PC-3 (cell line): ENCODE results near the gene STAT3. TPM values are rescaled to one million over a fixed set of nuclear protein-coding genes. Genes with fewer than 3 reads are reported as not detected.

Experiments used
- ATAC-seq: fragments of 200-7000 bp; cut with Tn5 transposase; 2 replicates; pipeline ENCODE4 v1.9.1; 2020; ENCODE audit warnings: mild to moderate bottlenecking, moderate library complexity
- BruUV-seq: library from RNA; stranded (reverse); fragments of 400-500 nt; replicated peaks from 2 replicates; lab custom pipeline; 2021; lab: Mats Ljungman, UMichigan
- CTCF ChIA-PET: fragments of 300-600 bp; sonication (Branson Sonifier 250); formaldehyde crosslinking; loops from one replicate; lab custom pipeline; 2022; ENCODE audit warnings: antibody characterized with exemption; lab: Charles Lee
- POLR2A ChIA-PET: fragments of 300-600 bp; sonication (Branson Sonifier 250); formaldehyde crosslinking; loops from one replicate; lab custom pipeline; 2022; ENCODE audit warnings: antibody characterized with exemption; ENCODE audit not compliant: unreplicated experiment; lab: Charles Lee
- DNase-seq: peaks from one replicate; pipeline ENCODE4 v3.0.0-alpha.2; 2015
- H2AFZ ChIP-seq: fragments of 300-600 bp; sonication (generic); 2 replicates; pipeline ENCODE4 v1.6.0; 2016; ENCODE audit warnings: antibody characterized with exemption, low read length
- H3F3A ChIP-seq: fragments of 300-600 bp; sonication (generic); one replicate; pipeline ENCODE4 v1.6.0; 2017; ENCODE audit warnings: antibody characterized with exemption, low read length, control low read depth, mild to moderate bottlenecking; ENCODE audit not compliant: unreplicated experiment
- H3K27ac ChIP-seq: fragments of 300-600 bp; sonication (generic); 2 replicates; pipeline ENCODE4 v1.5.1; 2016; ENCODE audit warnings: mild to moderate bottlenecking, low read length
- H3K27me3 ChIP-seq: fragments of 300-600 bp; sonication (generic); 2 replicates; pipeline ENCODE4 v1.6.1; 2016; ENCODE audit warnings: low read length, mixed read lengths
- H3K36me3 ChIP-seq: fragments of 300-600 bp; sonication (generic); 2 replicates; pipeline ENCODE4 v1.6.1; 2016; ENCODE audit warnings: low read depth, mixed run types, low read length, mixed read lengths
- H3K4me1 ChIP-seq: fragments of 300-600 bp; sonication (generic); 2 replicates; pipeline ENCODE4 v1.5.1; 2016; ENCODE audit warnings: low read length; ENCODE audit not compliant: insufficient read depth
- H3K4me2 ChIP-seq: fragments of 300-600 bp; sonication (generic); 2 replicates; pipeline ENCODE4 v1.6.0; 2016; ENCODE audit warnings: low read length
- H3K4me3 ChIP-seq: fragments of 300-600 bp; sonication (generic); 2 replicates; pipeline ENCODE4 v1.5.1; 2016; ENCODE audit warnings: mild to moderate bottlenecking, low read length, mixed read lengths
- H3K79me2 ChIP-seq: fragments of 300-600 bp; sonication (generic); 2 replicates; pipeline ENCODE4 v1.6.1; 2017; ENCODE audit warnings: low read length, mixed read lengths
- H3K9ac ChIP-seq: fragments of 300-600 bp; sonication (generic); 2 replicates; pipeline ENCODE4 v1.6.0; 2016; ENCODE audit warnings: mild to moderate bottlenecking, low read length
- H3K9me2 ChIP-seq: fragments of 300-600 bp; sonication (generic); replicated peaks from 2 replicates; pipeline ENCODE4 v1.6.1; 2016; ENCODE audit warnings: mixed run types, low read length, mixed read lengths
- H3K9me3 ChIP-seq: fragments of 300-600 bp; sonication (generic); 2 replicates; pipeline ENCODE4 v1.6.1; 2016; ENCODE audit warnings: low read length, mixed read lengths
- H4K20me1 ChIP-seq: fragments of 300-600 bp; sonication (generic); 2 replicates; pipeline ENCODE4 v1.6.1; 2016; ENCODE audit warnings: low read length, mixed read lengths
- EZH2 ChIP-seq: fragments of 300-600 bp; sonication (generic); IDR thresholded peaks from one replicate; pipeline ENCODE4 v1.6.1; 2017; ENCODE audit warnings: antibody characterized with exemption, mild to moderate bottlenecking, low read length; ENCODE audit not compliant: unreplicated experiment
- EZH2phosphoT487 ChIP-seq: fragments of 300-600 bp; sonication (generic); IDR thresholded peaks from 2 replicates; pipeline ENCODE4 v1.6.1; 2018; ENCODE audit warnings: mild to moderate bottlenecking, antibody characterized with exemption, low read length, borderline replicate concordance
- intact Hi-C: fragments of 100-400 bp; cut with micrococcal nuclease; formaldehyde crosslinking; loops from 2 replicates; pipeline ENCODE4 v1.9.0; 2023
- total RNA-seq: library from RNA; depleted of rRNA; stranded (reverse); fragments of >200 nt; gene quantifications from 2 replicates; pipeline ENCODE4 v1.2.3, GENCODE V29; 2014
- TF ChIP-seq, protein P1 (sequence below): fragments of 300-600 bp; sonication (generic); conservative IDR thresholded peaks from 2 replicates; pipeline ENCODE4 v1.5.1; 2017; ENCODE audit warnings: antibody characterized with exemption, low read depth, mild to moderate bottlenecking, low read length

Gene STAT3
- total RNA-seq, 1 experiment from 2014 or later, result not detected

DNA sequence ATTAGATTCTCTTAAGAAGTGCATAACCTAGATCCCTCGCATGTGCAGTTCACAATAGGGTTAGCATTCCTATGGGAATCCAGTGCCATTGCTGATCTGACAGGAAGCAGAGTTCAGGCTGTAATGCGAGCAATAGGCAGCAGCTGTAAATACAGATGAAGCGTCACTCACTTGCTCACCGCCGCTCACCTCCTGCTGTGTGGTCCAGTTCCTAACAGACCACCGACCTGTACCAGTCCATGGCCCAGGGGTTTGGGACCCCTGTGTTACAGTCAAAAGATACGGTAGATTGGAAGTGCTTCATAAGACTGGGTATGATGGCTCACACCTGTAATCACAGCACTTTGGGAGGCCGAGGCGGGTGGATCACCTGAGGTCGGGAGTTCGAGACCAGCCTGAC is 97.1 kb downstream of the STAT3 start:
- Histone ChIP-seq H3F3A (no peaks in the 10 kb centered on the region), H3K27ac (no peak overlapping the region), H4K20me1 (no peaks in the 10 kb centered on the region), H3K9ac (no peak overlapping the region), H3K9me3 (no peaks in the 10 kb centered on the region), H2AFZ (no peak overlapping the region), H3K4me2 (no peak overlapping the region), H3K4me1 (no peaks in the 10 kb centered on the region), H3K27me3 (no peaks in the 10 kb centered on the region), H3K4me3 (no peak overlapping the region), H3K79me2 (no peaks in the 10 kb centered on the region), H3K36me3 (no peaks in the 10 kb centered on the region), H3K9me2 (no peaks in the 10 kb centered on the region)
- ChIA-PET CTCF (no interaction called here), POLR2A (no interaction called here)
- no peak for TF ChIP-seq EZH2
- no peak for TF ChIP-seq EZH2phosphoT487
- TF ChIP-seq, protein P1, sequence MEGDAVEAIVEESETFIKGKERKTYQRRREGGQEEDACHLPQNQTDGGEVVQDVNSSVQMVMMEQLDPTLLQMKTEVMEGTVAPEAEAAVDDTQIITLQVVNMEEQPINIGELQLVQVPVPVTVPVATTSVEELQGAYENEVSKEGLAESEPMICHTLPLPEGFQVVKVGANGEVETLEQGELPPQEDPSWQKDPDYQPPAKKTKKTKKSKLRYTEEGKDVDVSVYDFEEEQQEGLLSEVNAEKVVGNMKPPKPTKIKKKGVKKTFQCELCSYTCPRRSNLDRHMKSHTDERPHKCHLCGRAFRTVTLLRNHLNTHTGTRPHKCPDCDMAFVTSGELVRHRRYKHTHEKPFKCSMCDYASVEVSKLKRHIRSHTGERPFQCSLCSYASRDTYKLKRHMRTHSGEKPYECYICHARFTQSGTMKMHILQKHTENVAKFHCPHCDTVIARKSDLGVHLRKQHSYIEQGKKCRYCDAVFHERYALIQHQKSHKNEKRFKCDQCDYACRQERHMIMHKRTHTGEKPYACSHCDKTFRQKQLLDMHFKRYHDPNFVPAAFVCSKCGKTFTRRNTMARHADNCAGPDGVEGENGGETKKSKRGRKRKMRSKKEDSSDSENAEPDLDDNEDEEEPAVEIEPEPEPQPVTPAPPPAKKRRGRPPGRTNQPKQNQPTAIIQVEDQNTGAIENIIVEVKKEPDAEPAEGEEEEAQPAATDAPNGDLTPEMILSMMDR, result no peak
- no TSS peak for BruUV-seq
- no peak for DNase-seq
- intact Hi-C loops, result no loop called here
- no peak for ATAC-seq

GRCh38 chr17:42290577-42290976 is 97.7 kb downstream of the STAT3 start:
- no TSS peak for BruUV-seq

DNA sequence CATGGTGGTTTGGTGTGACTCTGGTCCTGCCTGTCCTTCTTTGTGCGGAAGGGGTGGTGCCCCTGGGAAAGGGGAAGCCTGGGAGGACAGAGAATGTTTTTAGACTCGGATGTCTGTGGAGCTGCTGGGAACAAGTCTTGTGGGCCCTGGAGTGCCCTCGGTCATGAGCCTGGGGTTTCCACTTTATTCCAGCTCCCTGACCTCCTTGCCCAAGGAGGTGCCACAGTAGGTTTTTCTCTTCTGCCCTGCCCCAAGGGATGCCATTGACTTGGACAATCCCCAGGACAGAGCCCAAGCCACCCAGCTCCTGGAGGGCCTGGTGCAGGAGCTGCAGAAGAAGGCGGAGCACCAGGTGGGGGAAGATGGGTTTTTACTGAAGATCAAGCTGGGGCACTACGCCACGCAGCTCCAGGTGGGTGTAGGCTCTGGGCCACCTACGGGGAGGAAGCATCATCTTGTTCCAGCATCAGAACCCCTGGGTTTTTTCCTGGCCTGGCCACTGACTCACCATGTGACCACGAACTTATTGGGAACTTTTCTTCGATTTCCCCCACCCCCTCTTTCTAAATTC is 98.5 kb downstream of the STAT3 start:
- Histone ChIP-seq H3K4me3 (no peak overlapping the region), H3K36me3 (no peaks in the 10 kb centered on the region), H3K9me2 (no peaks in the 10 kb centered on the region), H3K27me3 (no peaks in the 10 kb centered on the region), H3K9ac (no peak overlapping the region), H3K4me2 (no peak overlapping the region), H3K79me2 (no peaks in the 10 kb centered on the region), H2AFZ (no peak overlapping the region), H3K4me1 (no peaks in the 10 kb centered on the region), H3K27ac (no peak overlapping the region), H3F3A (no peaks in the 10 kb centered on the region), H3K9me3 (no peaks in the 10 kb centered on the region), H4K20me1 (no peaks in the 10 kb centered on the region)
- TF ChIP-seq EZH2 (no peak), EZH2phosphoT487 (no peak)
- TF ChIP-seq, protein P1, result no peak
- BruUV-seq, result no TSS peak
- ATAC-seq, result no peak
- ChIA-PET CTCF (no interaction called here), POLR2A (no interaction called here)
- DNase-seq, result no peak
- intact Hi-C loops, result no loop called here

More at GRCh38 chr17:42290577-42290976, 97.7 kb downstream of the STAT3 start:
- no peak overlapping the region for H3K9ac ChIP-seq
- no peaks in the 10 kb centered on the region for H3K9me3 ChIP-seq
- H4K20me1 ChIP-seq, result no peaks in the 10 kb centered on the region
- no peaks in the 10 kb centered on the region for H3K79me2 ChIP-seq
- ATAC-seq (no peak), DNase-seq (no peak)
- H3K36me3 ChIP-seq, result no peaks in the 10 kb centered on the region
- intact Hi-C loops, result no loop called here
- ChIA-PET POLR2A (no interaction called here), CTCF (no interaction called here)
- H3F3A ChIP-seq, result no peaks in the 10 kb centered on the region
- no peaks in the 10 kb centered on the region for H3K27me3 ChIP-seq
- TF ChIP-seq EZH2 (no peak), EZH2phosphoT487 (no peak)
- TF ChIP-seq, protein P1, result no peak
- H3K9me2 ChIP-seq, result no peaks in the 10 kb centered on the region
- H2AFZ ChIP-seq, result no peak overlapping the region
- no peak overlapping the region for H3K27ac ChIP-seq
- no peak overlapping the region for H3K4me3 ChIP-seq
- no peaks in the 10 kb centered on the region for H3K4me1 ChIP-seq
- H3K4me2 ChIP-seq, result no peak overlapping the region
